ENCODE data around the gene SAMD1.
"Not testable (repeated sequence)": the region's sequence is repeated elsewhere in the genome, so short reads cannot be mapped to it uniquely, and the experiment has no call there.

Gene SAMD1

GRCh38 chr19:14059093-14059480, 31.5 kb downstream of the SAMD1 start:
- DNase-seq: no peak

GRCh38 chr19:14058182-14059092, 32.1 kb downstream of the SAMD1 start:
- DNase-seq: no peak

- DNase-seq: no peak
Observed at GRCh38 chr19:14056741-14057356, 33.7 kb downstream of the SAMD1 start.

GRCh38 chr19:14056069-14056666, 34.4 kb downstream of the SAMD1 start:
- DNase-seq: no peak

GRCh38 chr19:14055396-14055795, 35.2 kb downstream of the SAMD1 start:
- DNase-seq: no peak

- no peak for DNase-seq
Observed at GRCh38 chr19:14054721-14055120, 35.8 kb downstream of the SAMD1 start.

GRCh38 chr19:14054099-14054498, 36.5 kb downstream of the SAMD1 start:
- no peak for DNase-seq

- DNase-seq: no peak
Observed at GRCh38 chr19:14053500-14053899, 37.1 kb downstream of the SAMD1 start.

GRCh38 chr19:14053032-14053431, 37.5 kb downstream of the SAMD1 start:
- no peak for DNase-seq

- no peak for DNase-seq
Observed at GRCh38 chr19:14052470-14052869, 38.1 kb downstream of the SAMD1 start.

- no peak for DNase-seq
Observed at GRCh38 chr19:14051980-14052379, 38.6 kb downstream of the SAMD1 start.

- not testable (repeated sequence) for DNase-seq
Observed at GRCh38 chr19:14050961-14051360, 39.6 kb downstream of the SAMD1 start.

GRCh38 chr19:14050512-14050911, 40.0 kb downstream of the SAMD1 start:
- no peak for DNase-seq

- peak; percentile 44 for DNase-seq
Observed at GRCh38 chr19:14048443-14049153, 42.0 kb downstream of the SAMD1 start.

GRCh38 chr19:14047866-14048265, 42.7 kb downstream of the SAMD1 start:
- DNase-seq: not testable (repeated sequence)

- DNase-seq: peak; percentile 52
Observed at GRCh38 chr19:14042659-14043608, 47.6 kb downstream of the SAMD1 start.

- DNase-seq: no peak
Observed at GRCh38 chr19:14039181-14039580, 51.4 kb downstream of the SAMD1 start.
